ENCODE data around the gene SNED1.

SNED1 gene

DNA sequence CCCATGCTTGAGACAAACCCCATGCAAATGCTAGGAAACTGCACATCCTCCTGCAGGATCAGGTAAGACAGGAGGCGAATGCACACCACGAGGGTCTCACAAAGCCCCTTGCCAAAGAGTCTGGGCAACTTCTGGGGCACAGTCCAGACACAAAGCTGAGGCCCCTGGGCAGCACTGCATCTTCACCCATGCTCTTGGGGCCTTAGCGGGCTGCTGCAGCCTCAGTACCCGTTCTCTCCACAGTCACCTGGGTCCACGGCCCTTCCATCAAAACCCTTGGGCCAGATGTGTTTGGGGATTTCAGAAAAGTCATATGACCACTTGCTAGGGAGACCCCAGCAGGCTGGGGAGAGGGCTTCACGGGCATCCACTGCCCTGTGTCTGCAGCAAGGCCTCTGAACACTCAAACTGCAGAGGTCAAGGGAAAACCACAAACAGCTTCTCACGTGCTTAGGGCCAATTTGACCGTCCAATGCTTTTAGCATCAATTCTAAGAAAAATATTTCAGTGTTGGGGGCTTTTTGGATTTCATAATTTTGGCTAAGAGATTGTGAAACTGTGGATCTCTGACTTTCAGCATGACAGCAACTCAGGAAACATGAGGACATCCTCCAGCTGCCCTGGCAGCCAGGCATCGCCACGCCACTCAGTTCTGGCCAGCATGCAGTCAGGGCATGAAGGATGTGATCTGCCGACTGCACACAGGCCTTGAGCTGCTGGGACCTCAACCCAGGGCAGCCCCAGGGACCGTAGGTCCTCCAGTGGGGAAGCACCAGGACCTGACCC is 130.9 kb downstream of the SNED1 start:
- Histone ChIP-seq H3K9ac (ENCODE audit: low read depth, low read length) (no peak overlapping the region), H3K79me2 (ENCODE audit: insufficient read depth, low read length) (no peaks in the 10 kb centered on the region), H3K36me3 (ENCODE audit: insufficient read depth, low read length) (peaks cover 55% of the 10 kb centered on the region), H3K4me1 (ENCODE audit: insufficient read depth, low read length) (no peaks in the 10 kb centered on the region), H3K4me2 (ENCODE audit: insufficient read depth, low read length) (no peak overlapping the region), H3K27ac (ENCODE audit: low read length) (no peak overlapping the region), H3K9me3 (ENCODE audit: insufficient read depth, low read length, severe bottlenecking) (no peaks in the 10 kb centered on the region), H3K4me3 (ENCODE audit: low read depth in 1 of 2, low read length in 2 of 2) (no peak overlapping the region), H4K20me1 (ENCODE audit: insufficient read depth, low read length) (0 out of 2 replicates have a peak, but pooled peaks cover 7% of the 10 kb centered on the region), H3K27me3 (ENCODE audit: insufficient read depth, low read length, poor library complexity) (no peaks in the 10 kb centered on the region), H2AFZ (ENCODE audit: low read depth, low read length) (no peak overlapping the region)
- DNase-seq, result no peak
- TF ChIP-seq, protein P1, sequence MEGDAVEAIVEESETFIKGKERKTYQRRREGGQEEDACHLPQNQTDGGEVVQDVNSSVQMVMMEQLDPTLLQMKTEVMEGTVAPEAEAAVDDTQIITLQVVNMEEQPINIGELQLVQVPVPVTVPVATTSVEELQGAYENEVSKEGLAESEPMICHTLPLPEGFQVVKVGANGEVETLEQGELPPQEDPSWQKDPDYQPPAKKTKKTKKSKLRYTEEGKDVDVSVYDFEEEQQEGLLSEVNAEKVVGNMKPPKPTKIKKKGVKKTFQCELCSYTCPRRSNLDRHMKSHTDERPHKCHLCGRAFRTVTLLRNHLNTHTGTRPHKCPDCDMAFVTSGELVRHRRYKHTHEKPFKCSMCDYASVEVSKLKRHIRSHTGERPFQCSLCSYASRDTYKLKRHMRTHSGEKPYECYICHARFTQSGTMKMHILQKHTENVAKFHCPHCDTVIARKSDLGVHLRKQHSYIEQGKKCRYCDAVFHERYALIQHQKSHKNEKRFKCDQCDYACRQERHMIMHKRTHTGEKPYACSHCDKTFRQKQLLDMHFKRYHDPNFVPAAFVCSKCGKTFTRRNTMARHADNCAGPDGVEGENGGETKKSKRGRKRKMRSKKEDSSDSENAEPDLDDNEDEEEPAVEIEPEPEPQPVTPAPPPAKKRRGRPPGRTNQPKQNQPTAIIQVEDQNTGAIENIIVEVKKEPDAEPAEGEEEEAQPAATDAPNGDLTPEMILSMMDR (IDR thresholded peaks at IDR 0.05; ENCODE audit: borderline replicate concordance, extremely low read depth, low read length, poor library complexity, severe bottlenecking), result no peak
- TF ChIP-seq EZH2 (IDR thresholded peaks at IDR 0.05; ENCODE audit: borderline replicate concordance, low read depth, low read length, severe bottlenecking), result no peak
- ATAC-seq (ENCODE audit: insufficient read depth, low read depth), result no peak

DNA sequence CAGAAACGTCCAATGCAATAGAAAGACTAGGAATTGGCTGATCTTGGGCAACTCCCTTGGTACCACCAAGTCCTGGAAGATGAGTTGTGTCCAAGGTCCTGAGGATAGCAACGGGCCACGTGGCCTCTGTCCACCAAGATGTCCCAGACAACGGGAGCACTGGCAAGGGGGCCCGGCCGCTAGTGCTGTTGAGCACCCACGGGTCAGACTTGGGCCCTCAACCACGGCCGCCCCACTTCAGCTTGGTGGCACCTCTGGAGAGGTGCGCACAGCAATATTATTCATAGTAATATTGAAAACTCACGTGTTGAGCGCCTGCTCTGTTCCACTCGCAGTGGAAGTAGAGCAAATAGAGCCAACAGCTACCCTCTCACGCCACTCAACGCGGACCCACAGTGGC is 131.9 kb downstream of the SNED1 start:
- DNase-seq (no peak), ATAC-seq (ENCODE audit: insufficient read depth, low read depth) (no peak)
- Histone ChIP-seq H3K4me3 (ENCODE audit: low read depth in 1 of 2, low read length in 2 of 2) (no peak overlapping the region), H2AFZ (ENCODE audit: low read depth, low read length) (no peak overlapping the region), H3K4me2 (ENCODE audit: insufficient read depth, low read length) (no peak overlapping the region), H3K27me3 (ENCODE audit: insufficient read depth, low read length, poor library complexity) (no peaks in the 10 kb centered on the region), H3K79me2 (ENCODE audit: insufficient read depth, low read length) (no peaks in the 10 kb centered on the region), H4K20me1 (ENCODE audit: insufficient read depth, low read length) (0 out of 2 replicates have a peak, but pooled peaks cover 7% of the 10 kb centered on the region), H3K4me1 (ENCODE audit: insufficient read depth, low read length) (no peaks in the 10 kb centered on the region), H3K36me3 (ENCODE audit: insufficient read depth, low read length) (peaks cover 61% of the 10 kb centered on the region), H3K9me3 (ENCODE audit: insufficient read depth, low read length, severe bottlenecking) (no peaks in the 10 kb centered on the region), H3K27ac (ENCODE audit: low read length) (no peak overlapping the region), H3K9ac (ENCODE audit: low read depth, low read length) (no peak overlapping the region)
- no peak for TF ChIP-seq EZH2 (IDR thresholded peaks at IDR 0.05; ENCODE audit: borderline replicate concordance, low read depth, low read length, severe bottlenecking)
- TF ChIP-seq, protein P1 (IDR thresholded peaks at IDR 0.05; ENCODE audit: borderline replicate concordance, extremely low read depth, low read length, poor library complexity, severe bottlenecking), result no peak

DNA sequence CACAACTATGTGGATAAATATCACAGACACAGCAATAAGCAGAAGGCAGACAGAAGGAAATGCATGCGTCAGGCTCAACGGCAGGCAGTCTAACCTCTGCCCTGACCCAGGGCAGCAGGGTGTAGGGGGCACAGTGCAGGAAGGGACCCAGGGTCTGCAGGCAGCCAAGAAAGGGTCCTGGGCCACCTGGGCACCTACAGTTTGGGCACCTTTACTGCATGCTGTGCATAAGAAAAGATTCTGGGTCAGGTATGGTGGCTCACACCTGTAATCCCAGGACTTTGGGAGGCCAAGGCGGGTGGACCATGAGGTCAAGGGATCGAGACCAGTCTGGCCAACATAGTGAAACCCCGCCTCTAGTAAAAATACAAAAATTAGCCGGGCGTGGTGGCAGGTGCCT is 133.1 kb downstream of the SNED1 start:
- Histone ChIP-seq H3K4me1 (ENCODE audit: insufficient read depth, low read length) (no peaks in the 10 kb centered on the region), H3K36me3 (ENCODE audit: insufficient read depth, low read length) (peaks cover 62% of the 10 kb centered on the region), H4K20me1 (ENCODE audit: insufficient read depth, low read length) (0 out of 2 replicates have a peak, but pooled peaks cover 4% of the 10 kb centered on the region), H3K27ac (ENCODE audit: low read length) (no peak overlapping the region), H3K79me2 (ENCODE audit: insufficient read depth, low read length) (no peaks in the 10 kb centered on the region), H3K27me3 (ENCODE audit: insufficient read depth, low read length, poor library complexity) (no peaks in the 10 kb centered on the region), H3K4me2 (ENCODE audit: insufficient read depth, low read length) (no peak overlapping the region), H3K9ac (ENCODE audit: low read depth, low read length) (no peak overlapping the region), H2AFZ (ENCODE audit: low read depth, low read length) (no peak overlapping the region), H3K4me3 (ENCODE audit: low read depth in 1 of 2, low read length in 2 of 2) (no peak overlapping the region), H3K9me3 (ENCODE audit: insufficient read depth, low read length, severe bottlenecking) (no peaks in the 10 kb centered on the region)
- no peak for DNase-seq
- TF ChIP-seq EZH2 (IDR thresholded peaks at IDR 0.05; ENCODE audit: borderline replicate concordance, low read depth, low read length, severe bottlenecking), result no peak
- TF ChIP-seq, protein P1 (IDR thresholded peaks at IDR 0.05; ENCODE audit: borderline replicate concordance, extremely low read depth, low read length, poor library complexity, severe bottlenecking), result no peak
- no peak for ATAC-seq (ENCODE audit: insufficient read depth, low read depth)
